Gastrocnemius medialis (tissue), 4 donors: ENCODE results near the gene PODNL1.

Source experiments
- POLR2A ChIP-seq, 2 donors: fragments of 450-650 bp; IDR thresholded peaks; one replicate each; pipeline ENCODE4 v1.6.1; 2017; ENCODE audit warnings: antibody characterized with exemption in 2 of 2, mild to moderate bottlenecking in 2 of 2, moderate library complexity in 2 of 2
- TF ChIP-seq, protein P1 (sequence below), 5 experiments: fragments of 450-650 bp in 3 of 5; fragments of 200-600 bp in 2 of 5; sonication (generic) in 2 of 5; IDR thresholded peaks in 4 of 5; conservative IDR thresholded peaks in 1 of 5; 1 replicate in 4 of 5; 2 replicates in 1 of 5; pipeline ENCODE4 v1.5.1; 2016 to 2019; ENCODE audit warnings: antibody characterized with exemption in 5 of 5, mild to moderate bottlenecking in 3 of 5, moderate library complexity in 3 of 5

DNA sequence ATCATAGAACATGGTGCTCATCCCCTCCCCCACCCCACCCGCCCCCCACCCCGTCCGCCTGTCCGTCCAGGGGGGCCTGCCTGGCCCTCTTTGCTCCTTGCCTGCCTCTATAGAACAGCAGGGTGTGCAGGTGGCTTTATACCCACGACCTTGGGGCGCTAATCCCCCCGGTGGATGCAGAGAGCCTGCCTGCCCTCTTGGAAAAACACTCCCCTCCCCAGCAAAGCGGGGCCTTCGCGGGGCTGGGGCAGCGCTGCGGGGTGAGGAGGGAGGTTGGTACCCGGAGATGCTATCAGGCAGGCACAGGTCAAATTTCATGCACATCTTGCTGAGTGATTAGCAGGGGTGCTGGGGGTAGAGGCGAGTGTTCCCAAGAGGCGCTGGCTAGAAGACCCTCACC is 46.0 kb upstream of the PODNL1 start:
- TF ChIP-seq, protein P1, sequence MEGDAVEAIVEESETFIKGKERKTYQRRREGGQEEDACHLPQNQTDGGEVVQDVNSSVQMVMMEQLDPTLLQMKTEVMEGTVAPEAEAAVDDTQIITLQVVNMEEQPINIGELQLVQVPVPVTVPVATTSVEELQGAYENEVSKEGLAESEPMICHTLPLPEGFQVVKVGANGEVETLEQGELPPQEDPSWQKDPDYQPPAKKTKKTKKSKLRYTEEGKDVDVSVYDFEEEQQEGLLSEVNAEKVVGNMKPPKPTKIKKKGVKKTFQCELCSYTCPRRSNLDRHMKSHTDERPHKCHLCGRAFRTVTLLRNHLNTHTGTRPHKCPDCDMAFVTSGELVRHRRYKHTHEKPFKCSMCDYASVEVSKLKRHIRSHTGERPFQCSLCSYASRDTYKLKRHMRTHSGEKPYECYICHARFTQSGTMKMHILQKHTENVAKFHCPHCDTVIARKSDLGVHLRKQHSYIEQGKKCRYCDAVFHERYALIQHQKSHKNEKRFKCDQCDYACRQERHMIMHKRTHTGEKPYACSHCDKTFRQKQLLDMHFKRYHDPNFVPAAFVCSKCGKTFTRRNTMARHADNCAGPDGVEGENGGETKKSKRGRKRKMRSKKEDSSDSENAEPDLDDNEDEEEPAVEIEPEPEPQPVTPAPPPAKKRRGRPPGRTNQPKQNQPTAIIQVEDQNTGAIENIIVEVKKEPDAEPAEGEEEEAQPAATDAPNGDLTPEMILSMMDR (IDR thresholded peaks at IDR 0.05 in 4 of 5, conservative IDR thresholded peaks at IDR 0.05 in 1 of 5): no peak
- TF ChIP-seq POLR2A (IDR thresholded peaks at IDR 0.05): no peak
